DOHH2 (cell line): ENCODE measurements around the gene PAPPA2.

Experiments
- H3F3A ChIP-seq: fragments of 200-600 bp; sonication (generic), shearing (Covaris generic); 2 replicates; pipeline ENCODE4 v1.6.0; 2016; ENCODE audit warnings: antibody characterized with exemption, mild to moderate bottlenecking; ENCODE audit not compliant: control insufficient read depth, insufficient read depth
- H3K27ac ChIP-seq: fragments of 200-600 bp; sonication (generic); 2 replicates; pipeline ENCODE4 v1.5.1; 2014; ENCODE audit warnings: low read depth, mild to moderate bottlenecking, low read length, moderate library complexity
- H3K27me3 ChIP-seq: fragments of 200-600 bp; sonication (generic); 2 replicates; pipeline ENCODE4 v1.6.1; 2014; ENCODE audit warnings: mild to moderate bottlenecking, low read length, mixed read lengths; ENCODE audit not compliant: control insufficient read depth
- H3K36me3 ChIP-seq: fragments of 200-600 bp; sonication (generic); 2 replicates; pipeline ENCODE4 v1.6.1; 2014; ENCODE audit warnings: mild to moderate bottlenecking, low read length, moderate library complexity, mixed read lengths; ENCODE audit not compliant: control insufficient read depth
- H3K4me1 ChIP-seq: fragments of 200-600 bp; sonication (generic); 2 replicates; pipeline ENCODE4 v1.6.1; 2014; ENCODE audit warnings: mild to moderate bottlenecking, low read length, mixed read lengths; ENCODE audit not compliant: control insufficient read depth
- H3K4me2 ChIP-seq: fragments of 200-600 bp; sonication (generic); 2 replicates; pipeline ENCODE4 v1.6.0; 2014; ENCODE audit warnings: mild to moderate bottlenecking, low read length, moderate library complexity
- H3K4me3 ChIP-seq: fragments of 200-600 bp; sonication (generic); 2 replicates; pipeline ENCODE4 v1.5.1; 2014; ENCODE audit warnings: mild to moderate bottlenecking, low read length, mixed read lengths
- H3K79me2 ChIP-seq: fragments of 200-600 bp; sonication (generic); 2 replicates; pipeline ENCODE4 v1.6.1; 2014; ENCODE audit warnings: mild to moderate bottlenecking, low read length, mixed read lengths; ENCODE audit not compliant: control insufficient read depth
- H3K9me2 ChIP-seq: fragments of 200-600 bp; sonication (generic); replicated peaks from 2 replicates; pipeline ENCODE4 v1.6.1; 2014; ENCODE audit warnings: mild to moderate bottlenecking, low read length, mixed read lengths; ENCODE audit not compliant: control insufficient read depth
- H3K9me3 ChIP-seq: fragments of 200-600 bp; sonication (generic); 2 replicates; pipeline ENCODE4 v1.6.1; 2014; ENCODE audit warnings: antibody characterized with exemption, low read length, mixed read lengths; ENCODE audit not compliant: control insufficient read depth, insufficient read depth
- H4K20me1 ChIP-seq: fragments of 200-600 bp; sonication (generic); 2 replicates; pipeline ENCODE4 v1.6.0; 2014; ENCODE audit warnings: low read depth, mild to moderate bottlenecking, antibody characterized with exemption, low read length, moderate library complexity; ENCODE audit not compliant: control insufficient read depth, insufficient read depth
- EZH2phosphoT487 ChIP-seq: fragments of 200-600 bp; sonication (generic); IDR thresholded peaks from 2 replicates; pipeline ENCODE4 v1.6.1; 2017; ENCODE audit warnings: borderline replicate concordance, mild to moderate bottlenecking, antibody characterized with exemption, low read length, moderate library complexity, mixed read lengths
- TF ChIP-seq, protein P1 (sequence below): fragments of 200-600 bp; sonication (generic); IDR thresholded peaks from one replicate; pipeline ENCODE4 v1.5.1; 2014; ENCODE audit warnings: antibody characterized with exemption, mild to moderate bottlenecking, low read depth, low read length; ENCODE audit not compliant: poor library complexity, severe bottlenecking

The PAPPA2 gene

DNA sequence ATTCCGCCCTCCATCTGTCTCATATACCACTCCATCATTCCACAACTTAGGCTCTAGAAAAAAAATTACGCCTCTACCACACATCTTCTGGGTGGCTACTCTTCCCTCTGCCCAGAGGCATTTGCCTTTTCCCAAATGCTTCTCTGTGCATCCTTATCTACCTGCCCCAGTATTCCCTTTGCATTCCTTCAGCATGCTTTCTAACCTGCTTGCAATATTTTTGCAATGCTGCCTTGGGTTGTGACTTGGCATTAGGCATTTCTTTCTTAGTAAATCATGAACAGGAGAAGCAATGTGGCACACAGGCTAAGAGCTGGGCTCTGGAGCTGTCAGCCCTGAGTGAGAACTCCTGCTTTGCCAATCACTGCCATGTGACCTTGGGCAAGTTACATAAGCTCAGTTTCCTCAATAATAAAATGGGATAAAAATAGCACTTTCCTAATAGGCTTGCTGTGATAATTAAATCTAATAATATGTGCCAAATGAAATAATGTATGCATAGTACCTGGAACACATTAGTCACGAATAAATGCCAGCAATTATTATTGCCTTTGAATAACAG, 425.6 kb downstream of the PAPPA2 start:
- H3K9me3 ChIP-seq: no peaks in the 10 kb centered on the region
- TF ChIP-seq, protein P1, sequence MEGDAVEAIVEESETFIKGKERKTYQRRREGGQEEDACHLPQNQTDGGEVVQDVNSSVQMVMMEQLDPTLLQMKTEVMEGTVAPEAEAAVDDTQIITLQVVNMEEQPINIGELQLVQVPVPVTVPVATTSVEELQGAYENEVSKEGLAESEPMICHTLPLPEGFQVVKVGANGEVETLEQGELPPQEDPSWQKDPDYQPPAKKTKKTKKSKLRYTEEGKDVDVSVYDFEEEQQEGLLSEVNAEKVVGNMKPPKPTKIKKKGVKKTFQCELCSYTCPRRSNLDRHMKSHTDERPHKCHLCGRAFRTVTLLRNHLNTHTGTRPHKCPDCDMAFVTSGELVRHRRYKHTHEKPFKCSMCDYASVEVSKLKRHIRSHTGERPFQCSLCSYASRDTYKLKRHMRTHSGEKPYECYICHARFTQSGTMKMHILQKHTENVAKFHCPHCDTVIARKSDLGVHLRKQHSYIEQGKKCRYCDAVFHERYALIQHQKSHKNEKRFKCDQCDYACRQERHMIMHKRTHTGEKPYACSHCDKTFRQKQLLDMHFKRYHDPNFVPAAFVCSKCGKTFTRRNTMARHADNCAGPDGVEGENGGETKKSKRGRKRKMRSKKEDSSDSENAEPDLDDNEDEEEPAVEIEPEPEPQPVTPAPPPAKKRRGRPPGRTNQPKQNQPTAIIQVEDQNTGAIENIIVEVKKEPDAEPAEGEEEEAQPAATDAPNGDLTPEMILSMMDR: no peak
- TF ChIP-seq EZH2phosphoT487: no peak
- no peaks in the 10 kb centered on the region for H3K36me3 ChIP-seq
- H3K79me2 ChIP-seq: no peaks in the 10 kb centered on the region
- no peaks in the 10 kb centered on the region for H3K9me2 ChIP-seq
- no peak overlapping the region for H3K27ac ChIP-seq
- H3F3A ChIP-seq: no peaks in the 10 kb centered on the region
- H3K4me2 ChIP-seq: no peak overlapping the region
- H3K4me3 ChIP-seq: no peak overlapping the region
- H3K27me3 ChIP-seq: no peaks in the 10 kb centered on the region
- H3K4me1 ChIP-seq: no peaks in the 10 kb centered on the region
- no peaks in the 10 kb centered on the region for H4K20me1 ChIP-seq

DNA sequence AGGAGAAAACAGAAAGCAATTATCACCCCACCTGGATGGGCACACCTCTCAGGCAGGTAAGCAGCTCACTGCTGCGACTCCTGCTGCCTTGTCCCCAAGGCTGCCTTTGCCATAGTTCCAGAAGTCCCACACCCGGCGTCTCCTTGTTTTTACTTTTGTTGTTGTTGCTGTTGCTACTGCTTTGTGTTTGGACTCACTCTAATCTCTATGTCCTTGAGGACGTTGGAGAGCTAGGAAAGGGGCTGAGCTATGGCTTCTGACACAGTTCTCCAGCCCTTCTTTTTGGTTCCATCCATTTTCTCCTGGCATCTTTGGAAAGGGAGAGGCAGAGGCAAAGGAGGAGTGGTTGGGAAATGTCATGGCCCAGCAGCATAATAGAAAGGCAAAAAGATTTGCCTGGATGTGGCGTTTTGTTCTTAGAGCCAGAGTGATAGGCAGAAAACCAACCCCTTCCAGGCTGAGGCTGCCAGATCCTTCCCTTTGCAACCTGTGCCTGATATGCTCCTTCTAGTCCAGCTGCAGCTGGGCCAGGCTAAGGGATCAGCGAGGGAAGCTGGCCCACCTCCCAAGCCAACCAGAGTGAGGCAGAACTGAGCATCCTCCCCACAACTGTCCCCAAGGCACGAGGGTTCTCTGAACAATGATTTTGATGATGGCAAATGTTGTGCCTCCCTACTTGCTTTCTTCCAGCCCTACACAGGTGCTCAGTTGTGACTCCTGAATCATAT, 430.8 kb downstream of the PAPPA2 start:
- peaks cover 4% of the 10 kb centered on the region; the same call in 1 of the 2 replicates for H3K4me1 ChIP-seq
- no peak overlapping the region for H3K4me3 ChIP-seq
- H4K20me1 ChIP-seq: no peaks in the 10 kb centered on the region
- TF ChIP-seq, protein P1: no peak
- no peaks in the 10 kb centered on the region for H3K27me3 ChIP-seq
- H3K36me3 ChIP-seq: no peaks in the 10 kb centered on the region
- no peaks in the 10 kb centered on the region for H3K9me3 ChIP-seq
- H3K27ac ChIP-seq: no peak overlapping the region
- no peak overlapping the region for H3K4me2 ChIP-seq
- H3K79me2 ChIP-seq: no peaks in the 10 kb centered on the region
- no peaks in the 10 kb centered on the region for H3F3A ChIP-seq
- no peaks in the 10 kb centered on the region for H3K9me2 ChIP-seq

DNA sequence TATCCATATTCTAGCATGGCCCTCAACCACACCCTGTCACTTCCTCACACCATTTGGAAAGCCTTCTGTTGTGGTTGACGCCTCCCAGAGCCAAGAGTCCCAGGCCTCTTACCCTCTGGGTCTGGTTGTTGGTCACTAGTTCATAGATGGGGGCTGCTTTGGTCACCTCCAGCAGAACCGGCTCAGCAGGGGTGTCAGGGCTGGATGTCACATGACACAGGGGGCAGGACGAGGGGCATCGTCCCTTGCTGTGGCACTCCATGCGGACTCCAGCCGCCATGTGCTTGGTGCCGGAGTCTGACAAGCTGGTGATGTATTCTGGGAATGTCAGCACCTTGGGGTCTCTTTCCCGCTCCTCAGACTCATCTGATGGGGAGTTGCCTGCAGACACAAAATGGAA, 431.5 kb downstream of the PAPPA2 start:
- Histone ChIP-seq H3F3A (no peaks in the 10 kb centered on the region), H3K9me3 (no peaks in the 10 kb centered on the region), H3K4me3 (no peak overlapping the region), H3K4me1 (peaks cover 4% of the 10 kb centered on the region; the same call in 1 of the 2 replicates), H3K9me2 (no peaks in the 10 kb centered on the region), H4K20me1 (no peaks in the 10 kb centered on the region), H3K27me3 (no peaks in the 10 kb centered on the region), H3K79me2 (no peaks in the 10 kb centered on the region), H3K4me2 (no peak overlapping the region), H3K27ac (no peak overlapping the region), H3K36me3 (no peaks in the 10 kb centered on the region)
- no peak for TF ChIP-seq EZH2phosphoT487
- TF ChIP-seq, protein P1: no peak
